ENCODE measurements around the gene NRL. TPM values are rescaled to one million over a fixed set of nuclear protein-coding genes. Genes with fewer than 3 reads are reported as not detected.

NRL gene
- total RNA-seq, 1 experiment from 2014 or later, result 1.3 TPM

GRCh38 chr14:24135584-24135833 lies 20.8 kb upstream of the NRL start:
- peak overlapping the region; percentile 86 for H3K4me3 Mint-ChIP-seq
- no peak for TF ChIP-seq GTF2I (CRISPR knock-in tag; conservative IDR thresholded peaks at IDR 0.05)
- TF ChIP-seq JUN (CRISPR knock-in tag; IDR thresholded peaks at IDR 0.05), result 0 out of 2 replicates have a peak, but pooled peaks have one; percentile 21
- no peak for TF ChIP-seq ZNF512 (CRISPR knock-in tag; IDR thresholded peaks at IDR 0.05; ENCODE audit: borderline replicate concordance)
- TF ChIP-seq PREB (CRISPR knock-in tag; IDR thresholded peaks at IDR 0.05; ENCODE audit: borderline replicate concordance), result 0 out of 2 replicates have a peak, but pooled peaks have one; percentile 3
- 0 out of 2 replicates have a peak, but pooled peaks have one; percentile 57 for TF ChIP-seq E2F5 (CRISPR knock-in tag; IDR thresholded peaks at IDR 0.05)
- no peak for TF ChIP-seq ZBTB43 (CRISPR knock-in tag; IDR thresholded peaks at IDR 0.05)
- TF ChIP-seq GABPB1 (CRISPR knock-in tag; IDR thresholded peaks at IDR 0.05), result peak; percentile 36; the same call in 1 of the 2 replicates
- ATAC-seq, result no peak
- peak overlapping the region; percentile 88 for H3K27ac Mint-ChIP-seq
- peaks cover 33% of the 10 kb centered on the region for H3K4me1 Mint-ChIP-seq
- no peaks in the 10 kb centered on the region; the same call in 1 of the 2 replicates for H3K27me3 Mint-ChIP-seq (ENCODE audit: low read depth)
- peaks cover 26% of the 10 kb centered on the region for H3K36me3 Mint-ChIP-seq
- ChIA-PET CTCF (interaction anchor here (0.8 to 4.3 kb wide), 15 partner anchors 8 to 296 kb away, joined by 3 to 31 read pairs (median 5); partner anchors contain the start of genes DCAF11, IRF9, NRL and PCK2), POLR2A (interaction anchor here (0.6 to 1.8 kb wide), 12 partner anchors 8 to 164 kb away, joined by 3 to 15 read pairs (median 4); partner anchors contain the start of genes DCAF11, DHRS1, NOP9 and NRL)
- DNase-seq (ENCODE audit: low spot score), result no peak
- no peaks in the 10 kb centered on the region for H3K9me3 Mint-ChIP-seq

- ChIA-PET POLR2A (no interaction called here), CTCF (interaction anchor here (0.7 to 3.1 kb wide), 4 partner anchors 18 to 27 kb away, joined by 3 to 10 read pairs (median 6); partner anchors contain the start of genes DCAF11, IRF9 and NRL)
- Mint-ChIP-seq H3K4me3 (no peak overlapping the region), H3K4me1 (peaks cover 23% of the 10 kb centered on the region), H3K9me3 (no peaks in the 10 kb centered on the region), H3K36me3 (peaks cover 14% of the 10 kb centered on the region), H3K27ac (no peak overlapping the region), H3K27me3 (ENCODE audit: low read depth) (no peaks in the 10 kb centered on the region; the same call in 1 of the 2 replicates)
- TF ChIP-seq FOXP1 (CRISPR knock-in tag; IDR thresholded peaks at IDR 0.05; ENCODE audit: borderline replicate concordance) (no peak), PREB (CRISPR knock-in tag; IDR thresholded peaks at IDR 0.05; ENCODE audit: borderline replicate concordance) (no peak), ZNF263 (CRISPR knock-in tag; IDR thresholded peaks at IDR 0.05; ENCODE audit: low read depth) (no peak), HMGA2 (CRISPR knock-in tag; IDR thresholded peaks at IDR 0.05) (peak; percentile 65; the same call in 1 of the 2 replicates), GABPB1 (CRISPR knock-in tag; IDR thresholded peaks at IDR 0.05) (no peak), NFATC4 (CRISPR knock-in tag; IDR thresholded peaks at IDR 0.05) (no peak), TEAD1 (CRISPR knock-in tag; IDR thresholded peaks at IDR 0.05) (no peak)
- no peak for DNase-seq (ENCODE audit: low spot score)
- no peak for ATAC-seq
Measured at GRCh38 chr14:24133735-24134134, 19.0 kb upstream of the NRL start.

GRCh38 chr14:24132976-24133375 lies 18.2 kb upstream of the NRL start:
- Mint-ChIP-seq H3K36me3 (peaks cover 7% of the 10 kb centered on the region; the same call in 1 of the 2 replicates), H3K4me1 (peaks cover 23% of the 10 kb centered on the region), H3K4me3 (no peak overlapping the region), H3K27me3 (ENCODE audit: low read depth) (no peaks in the 10 kb centered on the region; the same call in 1 of the 2 replicates), H3K27ac (no peak overlapping the region), H3K9me3 (no peaks in the 10 kb centered on the region)
- CTCF ChIA-PET, result interaction anchor here (1.5 to 3.1 kb wide), 3 partner anchors 19 to 28 kb away, joined by 6 to 10 read pairs (median 7); partner anchors contain the start of genes DCAF11, IRF9 and NRL
- no peak for DNase-seq (ENCODE audit: low spot score)
- POLR2A ChIA-PET, result interaction anchor here (0.6 kb wide), 1 partner anchor 31 kb away, joined by 3 read pairs; no protein-coding TSS in a partner anchor
- no peak for ATAC-seq
- TF ChIP-seq STAT6 (CRISPR knock-in tag; conservative IDR thresholded peaks at IDR 0.05; ENCODE audit: low read depth) (no peak), ZNF317 (CRISPR knock-in tag; IDR thresholded peaks at IDR 0.05; ENCODE audit: borderline replicate concordance, low read depth) (no peak), ZNF512 (CRISPR knock-in tag; IDR thresholded peaks at IDR 0.05; ENCODE audit: borderline replicate concordance) (no peak), E2F4 (CRISPR knock-in tag; IDR thresholded peaks at IDR 0.05; ENCODE audit: borderline replicate concordance, low read depth) (no peak), PRRX2 (CRISPR knock-in tag; IDR thresholded peaks at IDR 0.05) (no peak)
